HG02943 (cell line): ENCODE results near the gene SRR.
"Not testable (repeated sequence)": the region's sequence is repeated elsewhere in the genome, so short reads cannot be mapped to it uniquely, and the experiment has no call there.

Experiments used
- ATAC-seq: cut with Tn5 transposase; IDR thresholded peaks from one replicate; pipeline ENCODE4 v1.9.1; 2021; ENCODE audit warnings: mild to moderate bottlenecking, low read depth, moderate library complexity; ENCODE audit not compliant: unreplicated experiment

SRR gene, protein sequence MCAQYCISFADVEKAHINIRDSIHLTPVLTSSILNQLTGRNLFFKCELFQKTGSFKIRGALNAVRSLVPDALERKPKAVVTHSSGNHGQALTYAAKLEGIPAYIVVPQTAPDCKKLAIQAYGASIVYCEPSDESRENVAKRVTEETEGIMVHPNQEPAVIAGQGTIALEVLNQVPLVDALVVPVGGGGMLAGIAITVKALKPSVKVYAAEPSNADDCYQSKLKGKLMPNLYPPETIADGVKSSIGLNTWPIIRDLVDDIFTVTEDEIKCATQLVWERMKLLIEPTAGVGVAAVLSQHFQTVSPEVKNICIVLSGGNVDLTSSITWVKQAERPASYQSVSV

GRCh38 chr17:2303204-2304188 lies at the start of gene SRR, which contains the start of gene SMG6:
Gene SRR (plus strand): TSS chr17:2303950. CDS start chr17:2315561, 11,611 bp downstream.
Gene SMG6 (minus strand): TSS chr17:2303785. CDS start chr17:2303720, 65 bp downstream.
- peak; percentile 80 for ATAC-seq

- not testable (repeated sequence) for ATAC-seq
These were observed 44.9 kb upstream of the SRR start for GRCh38 chr17:2258830-2259229.

- no peak for ATAC-seq
These were observed 43.8 kb upstream of the SRR start for GRCh38 chr17:2259769-2260536.

DNA sequence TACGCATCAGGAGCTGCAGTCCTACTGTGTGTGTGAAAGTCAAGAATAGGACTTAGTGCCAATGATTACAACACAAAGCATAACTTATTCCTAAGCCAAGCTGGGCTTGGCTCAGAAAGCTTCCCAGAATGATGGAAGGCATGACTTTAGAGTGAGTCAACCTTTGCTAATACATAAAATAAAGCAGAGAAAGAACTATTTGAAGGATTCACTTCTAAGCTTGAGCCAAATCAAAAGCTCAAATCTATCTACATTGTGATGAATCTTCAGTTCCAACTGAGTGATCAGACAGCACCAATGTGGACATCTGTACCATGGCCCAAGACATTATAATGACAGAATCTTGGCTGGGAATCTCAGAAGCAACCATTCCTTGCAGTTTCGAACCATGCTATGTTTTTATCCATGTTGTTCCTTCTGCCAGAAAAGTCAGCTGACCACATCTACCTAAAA lies 41.6 kb upstream of the SRR start:
- no peak for ATAC-seq

DNA sequence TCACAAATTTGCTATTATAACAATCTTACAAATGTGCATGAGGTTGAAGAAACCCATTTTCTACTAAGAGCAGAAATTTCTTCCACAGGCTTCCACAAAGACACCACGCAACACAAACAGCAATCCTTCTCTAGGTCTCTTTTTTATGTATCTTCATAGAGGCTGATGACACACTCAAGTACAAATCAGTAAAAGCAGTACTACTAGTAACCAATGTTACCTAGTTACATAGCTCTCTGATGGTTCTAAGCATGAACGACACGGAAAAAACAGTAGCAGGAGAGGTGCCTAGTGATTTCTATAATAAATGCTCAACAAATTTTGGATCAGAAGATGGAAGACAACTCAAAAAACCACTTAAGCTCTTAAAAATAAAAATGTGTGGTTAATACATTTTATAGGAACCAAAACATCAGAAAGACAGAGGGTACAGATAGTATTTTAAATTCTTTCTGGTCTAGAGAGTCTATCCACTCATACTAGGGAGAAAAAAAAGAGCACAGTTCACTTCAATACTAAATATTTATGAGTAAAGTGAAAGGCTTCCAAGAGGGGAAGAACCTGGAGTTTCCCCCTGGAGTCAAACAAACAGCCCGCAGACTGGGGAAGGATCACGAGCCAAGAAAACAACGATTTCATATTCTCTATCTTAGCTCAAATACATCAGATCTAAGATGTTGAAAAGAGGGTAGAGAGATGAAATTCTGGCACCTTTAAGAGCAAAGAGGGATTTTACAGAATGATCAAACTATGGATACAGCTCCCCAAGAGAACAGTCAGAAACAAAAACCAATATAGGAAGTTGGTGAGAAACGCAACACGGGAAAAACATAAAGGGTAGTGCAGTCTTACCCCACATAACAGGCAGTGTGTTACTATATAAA lies 40.3 kb upstream of the SRR start:
- no peak for ATAC-seq

GRCh38 chr17:2264067-2264860 lies 39.5 kb upstream of the SRR start:
- no peak for ATAC-seq

DNA sequence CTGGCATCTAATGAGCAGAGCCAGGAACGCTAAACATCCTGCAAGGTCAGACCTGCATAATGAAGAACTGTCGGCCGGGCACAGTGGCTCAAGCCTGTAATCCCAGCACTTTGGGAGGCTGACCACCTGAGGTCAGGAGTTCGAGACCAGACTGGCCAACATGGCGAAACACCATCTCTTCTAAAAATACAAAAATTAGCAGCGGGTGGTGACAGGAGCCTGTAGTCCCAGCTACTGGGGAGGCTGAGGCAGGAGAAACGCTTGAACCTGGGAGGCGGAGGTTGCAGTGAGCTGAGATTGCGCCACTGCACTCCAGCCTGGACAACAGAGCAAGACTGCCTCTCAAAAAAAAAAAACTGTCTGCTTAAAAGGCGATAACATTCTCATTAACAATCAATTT lies 38.6 kb upstream of the SRR start:
- ATAC-seq, result not testable (repeated sequence)

DNA sequence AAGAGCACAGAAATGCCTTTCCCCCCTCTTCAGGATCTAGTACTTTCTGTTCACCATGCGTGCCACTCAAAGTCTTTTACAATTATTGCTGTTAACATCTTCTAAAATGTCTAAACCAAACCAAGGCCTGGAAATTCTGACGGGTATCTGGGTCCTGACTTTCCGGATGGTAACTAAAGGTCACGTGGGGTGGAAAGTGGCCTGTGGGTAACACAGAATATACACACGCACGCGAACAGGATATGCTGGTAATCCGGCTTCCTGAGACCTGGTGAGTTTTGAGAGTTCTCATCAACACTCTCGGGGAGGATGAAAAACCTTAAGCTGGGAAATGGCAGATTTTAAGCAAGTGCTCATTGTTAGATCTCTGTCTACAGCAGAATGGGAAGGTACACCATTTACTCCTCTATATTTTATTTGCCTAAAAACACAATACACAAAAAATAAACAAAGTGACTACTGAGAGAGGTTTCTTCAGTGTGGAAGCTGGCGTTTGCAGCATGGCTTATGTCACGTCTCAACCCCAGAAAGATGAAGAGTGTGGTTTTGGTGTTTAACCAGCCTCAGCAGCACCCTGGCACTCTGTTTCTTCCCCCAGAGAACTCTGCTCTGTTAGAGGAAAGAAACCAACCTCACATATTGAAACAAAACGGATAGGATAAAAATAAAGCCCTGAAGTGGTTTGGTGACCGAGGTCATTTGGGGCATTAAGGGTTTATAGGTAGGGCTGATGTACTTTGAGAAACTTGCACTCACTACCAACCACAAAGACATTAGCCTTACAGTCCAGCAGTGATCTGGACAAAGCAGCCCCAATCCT lies 37.5 kb upstream of the SRR start:
- peak; percentile 73 for ATAC-seq

DNA sequence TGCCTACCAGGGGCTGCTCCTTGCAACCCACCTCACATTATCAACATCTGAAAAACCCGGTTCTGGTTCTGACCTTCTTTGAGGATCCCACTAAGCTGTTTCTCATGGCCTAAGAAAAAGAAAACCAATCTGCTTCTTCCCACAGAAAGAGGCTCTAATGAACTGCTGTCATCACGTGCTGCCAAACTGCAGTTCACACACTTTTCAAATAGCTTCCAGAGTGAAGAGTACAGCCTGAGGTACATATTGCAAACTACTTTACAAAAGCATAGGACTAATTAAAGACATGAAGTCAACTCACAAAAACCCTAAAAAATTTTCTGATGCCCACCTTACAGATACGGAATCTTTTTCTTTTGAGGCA lies 36.9 kb upstream of the SRR start:
- no peak for ATAC-seq

GRCh38 chr17:2267354-2267753 lies 36.4 kb upstream of the SRR start:
- ATAC-seq, result no peak

GRCh38 chr17:2271985-2272702 lies 31.6 kb upstream of the SRR start:
- no peak for ATAC-seq

- no peak for ATAC-seq
These were observed 29.3 kb upstream of the SRR start for GRCh38 chr17:2274414-2274813.

DNA sequence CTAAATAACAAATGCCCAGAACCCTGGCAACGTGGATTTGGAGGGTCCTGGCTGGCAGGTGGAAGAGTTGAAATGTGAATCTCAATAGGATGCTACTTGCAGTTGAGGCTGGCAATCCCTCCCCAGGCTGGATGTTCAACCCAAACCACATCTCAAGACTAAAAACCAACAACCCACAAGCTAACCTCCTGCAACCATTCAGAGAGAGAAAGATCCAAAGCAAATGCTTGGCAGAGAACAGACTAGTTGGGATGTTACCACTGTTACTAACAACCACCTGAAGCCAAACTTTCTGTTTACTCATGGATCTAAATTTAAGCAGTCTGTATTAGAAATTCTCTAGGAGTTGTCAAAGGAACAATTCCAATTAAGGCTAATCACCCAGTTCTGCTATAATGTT lies 28.0 kb upstream of the SRR start:
- no peak for ATAC-seq

- no peak for ATAC-seq
These were observed 26.1 kb upstream of the SRR start for GRCh38 chr17:2277429-2278170.

DNA sequence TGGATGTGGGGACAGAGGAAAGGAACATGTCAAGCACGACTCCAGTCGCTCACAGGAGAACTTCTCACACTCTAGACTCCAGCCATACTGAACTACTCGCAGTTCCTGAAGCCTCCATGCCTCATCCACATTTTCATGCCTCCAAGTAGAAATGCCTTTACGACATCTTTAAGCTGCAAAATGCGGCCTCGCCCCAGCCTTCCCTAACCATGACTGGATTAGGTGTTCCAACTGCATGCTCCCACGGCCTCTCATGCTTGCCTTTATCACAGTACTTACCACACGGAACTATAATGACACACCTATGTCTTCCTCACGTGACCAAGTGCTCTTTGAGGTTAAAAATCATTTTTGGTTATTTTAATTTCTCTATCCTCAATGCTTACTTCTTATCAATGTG lies 24.0 kb upstream of the SRR start:
- ATAC-seq, result no peak

DNA sequence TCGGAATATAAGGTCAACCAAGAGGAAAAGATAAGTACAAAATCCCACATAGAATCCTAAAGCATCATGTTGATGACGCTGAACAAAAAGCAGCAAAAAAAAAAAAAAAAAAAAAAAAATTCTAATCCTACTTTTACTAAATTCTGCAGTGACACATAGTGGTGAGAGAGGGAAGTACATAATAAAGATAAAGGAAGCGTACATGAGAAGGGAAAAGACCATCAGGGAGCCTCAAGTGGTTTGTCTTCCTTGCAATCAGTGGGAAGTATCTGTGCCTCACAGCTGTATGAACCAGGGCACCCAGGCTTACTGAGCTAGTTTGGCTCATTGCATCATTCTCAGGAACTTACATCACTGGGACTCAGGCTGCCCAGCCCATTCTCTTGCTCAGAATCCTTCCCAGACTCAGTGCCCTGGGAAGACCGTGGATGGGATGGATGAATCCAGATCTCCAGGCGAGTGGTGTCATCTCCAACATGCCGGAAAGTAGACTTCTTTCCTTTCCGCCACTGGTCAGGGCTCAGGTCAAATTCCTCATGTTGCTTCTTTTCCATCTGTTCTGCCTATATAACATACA lies 21.4 kb upstream of the SRR start:
- no peak for ATAC-seq
